K562 (cell line): Measurements from ENCODE around the gene VASH1. TPM values are rescaled to one million over a fixed set of nuclear protein-coding genes. Genes with fewer than 3 reads are reported as not detected.

ENCODE experiments used
- ATAC-seq: fragments of 200-7000 bp; cut with Tn5 transposase; 3 replicates; pipeline ENCODE4 v1.9.1; 2020; ENCODE audit warnings: moderate library complexity
- BruUV-seq: library from RNA; stranded (reverse); fragments of 400-500 nt; replicated peaks from 2 replicates; lab custom pipeline; 2021; lab: Mats Ljungman, UMichigan
- CTCF ChIA-PET: fragments of 300-600 bp; formaldehyde crosslinking; extraction: SDS; loops from one replicate; lab custom pipeline; 2021; ENCODE audit warnings: low intra/inter-chr PET ratio; lab: Yijun Ruan, JAX
- POLR2A ChIA-PET: fragments of 300-600, 350-650 bp; sonication (Branson Sonifier 250); formaldehyde crosslinking; extraction: SDS; loops from one replicate; lab custom pipeline; 2021; ENCODE audit warnings: antibody characterized with exemption, inconsistent platforms; lab: Yijun Ruan, JAX
- DNase-seq, 4 experiments: peaks; one replicate each; pipeline versions ENCODE4 v3.0.0 to v3.0.0-alpha.2; 2011 to 2018; ENCODE audit warnings: low spot score in 3 of 4, mixed read lengths in 3 of 4; ENCODE audit errors: extremely low read depth in 1 of 4
- FAIRE-seq: peaks from 2 replicates; lab custom pipeline; 2011; peaks lifted over from hg19 to GRCh38; lab: Jason Lieb, UNC
- H2AFZ ChIP-seq: 2 replicates; pipeline ENCODE4 v1.6.0; 2011; ENCODE audit warnings: low read depth, low read length, control low read depth, inconsistent platforms
- H3K27ac ChIP-seq: fragments of 200-600 bp; 3 replicates; pipeline ENCODE4 v1.8.0; 2011; ENCODE audit warnings: low read depth, mild to moderate bottlenecking, control low read depth, inconsistent platforms, low read length, moderate library complexity, mixed read lengths; ENCODE audit errors: extremely low read depth
- H3K27me3 ChIP-seq, 2 experiments: fragments of 300-600 bp in 1 of 2; 2 replicates in 1 of 2; 3 replicates in 1 of 2; pipeline versions ENCODE4 v1.6.0 to v1.8.0; 2011; ENCODE audit warnings: inconsistent platforms in 2 of 2, low read length in 2 of 2, mild to moderate bottlenecking in 1 of 2, mixed read lengths in 1 of 2, moderate library complexity in 1 of 2; ENCODE audit not compliant: control insufficient read depth in 2 of 2, insufficient read depth in 2 of 2
- H3K36me3 ChIP-seq: fragments of 300-600 bp; 3 replicates; pipeline ENCODE4 v1.8.0; 2011; ENCODE audit warnings: mild to moderate bottlenecking, low read length, inconsistent platforms; ENCODE audit not compliant: control insufficient read depth, insufficient read depth
- H3K4me1 ChIP-seq, 2 experiments: fragments of 200-600 bp in 1 of 2; replicated peaks in 1 of 2; 2 replicates in 1 of 2; 3 replicates in 1 of 2; pipeline versions ENCODE4 v1.5.1 to v1.8.0; 2011; ENCODE audit warnings: inconsistent platforms in 2 of 2, low read length in 2 of 2, mild to moderate bottlenecking in 1 of 2, mixed read lengths in 1 of 2, moderate library complexity in 1 of 2; ENCODE audit not compliant: control insufficient read depth in 2 of 2, insufficient read depth in 2 of 2
- H3K4me2 ChIP-seq: 2 replicates; pipeline ENCODE4 v1.6.1; 2011; ENCODE audit warnings: low read length, control low read depth, inconsistent platforms, mixed read lengths; ENCODE audit not compliant: insufficient read depth
- H3K4me3 ChIP-seq: fragments of 200-600 bp; sonication (generic), shearing (Covaris generic); 2 replicates; pipeline ENCODE4 v1.5.1; 2016; ENCODE audit warnings: control low read depth, inconsistent platforms
- H3K79me2 ChIP-seq: fragments of 200-600 bp; 3 replicates; pipeline ENCODE4 v1.8.0; 2011; ENCODE audit warnings: low read length, inconsistent platforms; ENCODE audit not compliant: control insufficient read depth, insufficient read depth
- H3K9ac ChIP-seq, 2 experiments: 2 replicates each; pipeline versions ENCODE4 v1.6.0 to v1.6.1; 2011; ENCODE audit warnings: low read depth in 2 of 2, low read length in 2 of 2, control low read depth in 1 of 2, inconsistent platforms in 1 of 2, mild to moderate bottlenecking in 1 of 2, mixed read lengths in 1 of 2; ENCODE audit not compliant: insufficient read depth in 1 of 2
- H3K9me1 ChIP-seq: one replicate; pipeline ENCODE4 v1.6.0; 2011; ENCODE audit warnings: inconsistent platforms, mild to moderate bottlenecking, low read length, moderate library complexity; ENCODE audit not compliant: control insufficient read depth, insufficient read depth
- H3K9me3 ChIP-seq: replicated peaks from 2 replicates; pipeline ENCODE4 v1.5.1; 2011; ENCODE audit warnings: low read depth, low read length, inconsistent platforms; ENCODE audit not compliant: control insufficient read depth, insufficient read depth
- H4K20me1 ChIP-seq: replicated peaks from 2 replicates; pipeline ENCODE4 v1.6.1; 2011; ENCODE audit warnings: low read length, inconsistent platforms, mixed read lengths; ENCODE audit not compliant: control insufficient read depth, insufficient read depth
- ARHGAP35 ChIP-seq: fragments of 450-650 bp; IDR thresholded peaks from 2 replicates; pipeline ENCODE4 v1.6.1; 2018; ENCODE audit not compliant: partially characterized antibody
- BDP1 ChIP-seq: IDR thresholded peaks from 3 replicates; pipeline ENCODE4 v1.6.1; 2011; ENCODE audit not compliant: insufficient read length, insufficient read depth
- ESRRA ChIP-seq: fragments of 450-650 bp; IDR thresholded peaks from 2 replicates; pipeline ENCODE4 v1.6.1; 2014; ENCODE audit warnings: low read depth, mild to moderate bottlenecking, moderate library complexity, borderline replicate concordance
- KDM1A ChIP-seq, 2 experiments: fragments of 450-650 bp; IDR thresholded peaks; 2 replicates each; pipeline ENCODE4 v1.6.1; 2016; ENCODE audit warnings: mild to moderate bottlenecking in 2 of 2
- MCM5 ChIP-seq: fragments of 450-650 bp; IDR thresholded peaks from 2 replicates; pipeline ENCODE4 v1.6.1; 2016; ENCODE audit warnings: low read depth
- NR3C1 ChIP-seq: sonication (generic); formaldehyde crosslinking; IDR thresholded peaks from 2 replicates; pipeline ENCODE4 v1.8.1; 2022; ENCODE audit warnings: missing genetic modification reagents
- PTRF ChIP-seq: fragments of 450-650 bp; IDR thresholded peaks from 2 replicates; pipeline ENCODE4 v1.6.1; 2016; ENCODE audit warnings: mild to moderate bottlenecking, missing genetic modification characterization, missing compliant biosample characterization
- RNF2 ChIP-seq: sonication (generic); IDR thresholded peaks from 2 replicates; pipeline ENCODE4 v1.6.1; 2016
- SMARCB1 ChIP-seq: IDR thresholded peaks from 2 replicates; pipeline ENCODE4 v1.6.1; 2011; ENCODE audit warnings: improper control_type of control experiment, low read depth; ENCODE audit not compliant: insufficient read length
- TAF1 ChIP-seq: IDR thresholded peaks from 2 replicates; pipeline ENCODE4 v1.6.1; 2011; ENCODE audit warnings: mild to moderate bottlenecking, low read length, moderate library complexity; ENCODE audit not compliant: insufficient read depth, control insufficient read depth, severe bottlenecking; ENCODE audit errors: extremely low read depth
- WHSC1 ChIP-seq: IDR thresholded peaks from one replicate; pipeline ENCODE4 v1.6.1; 2012; ENCODE audit warnings: low read length, control low read depth, inconsistent platforms
- ZBTB12 ChIP-seq: fragments of 250-450 bp; sonication (Bioruptor Pico); IDR thresholded peaks from 2 replicates; pipeline ENCODE4 v1.4.0; 2020
- ZNF408 ChIP-seq: fragments of 250-450 bp; sonication (Bioruptor Pico); IDR thresholded peaks from 2 replicates; pipeline ENCODE4 v1.4.0; 2020; ENCODE audit warnings: low read depth, mild to moderate bottlenecking, moderate library complexity
- ZNF785 ChIP-seq: fragments of 250-450 bp; sonication (Bioruptor Pico); IDR thresholded peaks from 2 replicates; pipeline ENCODE4 v1.4.0; 2020; ENCODE audit warnings: mild to moderate bottlenecking
- WGBS: fragments of 100-300 bp; shearing (Covaris generic); methylation state at CpG from one replicate; pipeline ENCODE4 v1.1.6; 2016; ENCODE audit warnings: low coverage, mixed read lengths; ENCODE audit not compliant: insufficient coverage; ENCODE audit errors: missing lambda C conversion rate; 5-methylcytosine and 5-hydroxymethylcytosine counted together
- in situ Hi-C: fragments of 300-500 bp; cut with MboI; formaldehyde crosslinking; loops from 4 replicates; pipeline ENCODE4 v1.15.0; 2018; ENCODE audit warnings: inconsistent platforms, mixed read lengths
- intact Hi-C: fragments of 100-400 bp; cut with micrococcal nuclease; formaldehyde crosslinking; loops from 2 replicates; pipeline ENCODE4 v1.14.2; 2022
- polyA plus RNA-seq, 8 experiments: library from polyadenylated mRNA; depleted of rRNA in 4 of 8; stranded (reverse) in 5 of 8; unstranded in 3 of 8; fragments of >200 nt; fragmentation: Nextera tagmentation in 2 of 8; fragmentation: Illumina TruSeq in 1 of 8; extraction: Ambion mirVana in 2 of 8; extraction: Trizol in 1 of 8; gene quantifications; 2 replicates each; pipeline versions ENCODE4 v1.2.1 to v1.2.3, GENCODE V29; 2011 to 2014; ENCODE audit warnings: inconsistent platforms in 1 of 8, missing spikeins in 1 of 8
- total RNA-seq, 7 experiments: library from RNA; depleted of rRNA in 6 of 7; stranded (reverse); fragments of >200 nt in 6 of 7; fragmentation: Illumina TruSeq in 2 of 7; extraction: Trizol in 2 of 7; gene quantifications; 2 replicates each; pipeline versions ENCODE4 v1.2.1 to v1.2.3, GENCODE V29; 2011 to 2021; ENCODE audit warnings: low replicate concordance in 1 of 7

The VASH1 gene
- total and polyA plus RNA-seq, 9 of the 15 experiments (the other 6 are each of a cell fraction or from before 2014, with no cell fraction given): 0.01 to 0.43 (median 0.13) TPM; not detected in 1

GRCh38 chr14:76713121-76713520 is 48.1 kb upstream of the VASH1 start:
- Histone ChIP-seq H3K36me3 (no peaks in the 10 kb centered on the region), H3K27ac (no peak overlapping the region), H3K9me1 (no peaks in the 10 kb centered on the region), H3K4me2 (no peak overlapping the region), H3K27me3 (peaks cover 2 to 12% of the 10 kb centered on the region in 2 experiments; a peak in 3 of 5 replicates), H3K9ac (no peak overlapping the region), H3K4me3 (no peak overlapping the region), H3K79me2 (no peaks in the 10 kb centered on the region), H2AFZ (no peak overlapping the region), H3K9me3 (no peaks in the 10 kb centered on the region), H3K4me1 (no peaks in the 10 kb centered on the region; a peak in 1 of 5 replicates), H4K20me1 (no peaks in the 10 kb centered on the region)
- 29% methylated on average over 10 of the region's 10 CpGs for WGBS
- ChIA-PET POLR2A (no interaction called here), CTCF (no interaction called here)
- no TSS peak for BruUV-seq
- FAIRE-seq: no peak
- intact Hi-C loops: no loop called here
- no peak for DNase-seq
- no peak for ATAC-seq
- in situ Hi-C loops: loop anchor here (5.0 to 25.0 kb wide), 3 partner anchors 69 to 349 kb away; no protein-coding TSS in a partner anchor
- TF ChIP-seq SMARCB1 (no peak), KDM1A (IDR thresholded peaks at IDR 0.05) (no peak), ARHGAP35 (no peak), PTRF (tag) (no peak), ESRRA (no peak), ZNF408 (no peak), BDP1 (no peak), MCM5 (no peak), WHSC1 (no peak), NR3C1 (CRISPR knock-in tag) (no peak), ZBTB12 (CRISPR knock-in tag) (no peak), ZNF785 (CRISPR knock-in tag) (no peak), TAF1 (no peak), RNF2 (no peak)
